ENCODE results near the gene ADAMTS2. TPM values are rescaled to one million over a fixed set of nuclear protein-coding genes. Genes with fewer than 3 reads are reported as not detected.

ADAMTS2 gene
- total RNA-seq, 1 donor from 2014 or later = 6.1 TPM

DNA sequence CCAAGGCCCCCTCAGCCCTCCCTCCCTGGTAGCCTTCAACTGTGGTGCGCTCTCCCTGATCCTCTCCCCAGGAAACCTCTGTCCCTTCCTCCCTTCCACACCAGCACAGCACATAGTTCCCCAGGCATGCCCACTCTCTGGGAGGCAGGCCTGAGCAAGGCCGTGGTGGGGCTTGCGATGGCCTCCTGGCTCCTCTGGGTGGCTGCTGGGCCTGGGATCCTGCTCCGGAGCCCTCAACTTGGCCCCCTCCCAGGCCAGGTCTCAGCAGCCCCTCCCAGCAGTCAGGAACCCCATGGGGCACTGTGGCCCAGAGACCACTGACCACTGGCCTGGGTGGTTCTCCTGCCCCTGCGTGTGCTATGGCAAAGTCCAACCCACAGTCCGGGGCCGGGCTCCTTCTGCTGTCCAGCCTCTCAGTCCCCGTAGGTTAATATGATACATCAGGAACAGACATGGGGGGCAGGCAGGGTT, 159.3 kb downstream of the ADAMTS2 start:
- no peak for DNase-seq (ENCODE audit: extremely low read depth, low read depth, low spot score)

DNA sequence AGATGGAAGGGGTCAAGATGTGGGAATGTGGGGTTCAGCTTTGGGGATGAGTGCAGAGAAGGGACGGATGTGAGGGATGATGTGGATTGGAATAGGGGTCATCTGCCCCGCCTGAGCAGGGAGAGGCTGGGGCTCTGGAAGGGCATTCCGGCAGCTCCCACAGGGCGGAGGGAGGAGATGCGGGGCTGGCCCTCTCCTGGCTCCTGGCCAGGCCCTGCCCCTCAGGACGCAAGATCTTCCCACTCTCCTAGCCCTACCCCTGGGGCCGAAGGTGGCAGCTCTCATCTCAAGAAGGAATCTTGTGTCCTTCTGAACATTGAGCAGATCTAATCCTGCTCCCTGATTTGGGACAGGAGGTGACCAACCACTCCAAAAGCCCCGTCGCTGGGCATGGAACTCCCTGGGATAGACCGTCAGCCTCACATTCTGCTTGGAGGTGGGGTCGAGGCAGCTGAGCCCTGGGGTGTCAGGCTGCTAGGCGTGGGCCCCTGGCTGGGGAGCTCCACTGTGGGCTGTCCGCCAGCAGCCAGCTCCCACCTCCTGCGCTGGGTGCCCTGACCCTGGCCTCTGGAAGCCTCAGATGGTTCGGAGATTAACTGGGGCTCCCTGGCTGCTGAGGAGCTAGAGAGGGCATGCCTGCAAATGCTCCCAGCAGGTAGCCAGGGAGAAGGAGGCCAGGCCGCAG, 159.9 kb downstream of the ADAMTS2 start:
- no peak for DNase-seq (ENCODE audit: extremely low read depth, low read depth, low spot score)

DNA sequence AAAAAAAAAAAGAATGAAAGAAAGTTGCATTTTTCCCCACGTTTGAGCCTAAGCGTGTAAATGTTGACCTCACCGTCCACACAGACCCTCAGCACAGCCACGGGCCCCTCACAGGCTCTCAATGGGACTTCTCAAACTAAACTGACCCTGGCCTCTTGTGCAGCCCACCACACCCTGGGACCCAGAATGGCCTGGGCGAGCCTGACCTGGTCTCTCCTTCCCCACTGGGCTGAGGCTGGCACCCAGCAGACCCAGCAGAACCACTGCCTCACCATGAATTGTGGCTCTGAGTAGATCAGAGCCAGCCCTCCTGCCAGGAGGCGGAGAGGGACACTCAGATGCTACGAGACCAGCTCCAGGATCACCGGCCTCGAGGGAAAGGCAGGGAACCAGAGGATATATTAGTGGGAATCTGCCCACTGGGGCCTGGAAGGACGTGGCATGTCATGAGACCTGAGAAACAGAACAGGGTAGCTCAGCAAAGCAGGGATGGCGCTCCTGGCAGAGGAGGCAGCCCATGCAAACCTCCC, 160.7 kb downstream of the ADAMTS2 start:
- no peak for DNase-seq (ENCODE audit: extremely low read depth, low read depth, low spot score)

DNA sequence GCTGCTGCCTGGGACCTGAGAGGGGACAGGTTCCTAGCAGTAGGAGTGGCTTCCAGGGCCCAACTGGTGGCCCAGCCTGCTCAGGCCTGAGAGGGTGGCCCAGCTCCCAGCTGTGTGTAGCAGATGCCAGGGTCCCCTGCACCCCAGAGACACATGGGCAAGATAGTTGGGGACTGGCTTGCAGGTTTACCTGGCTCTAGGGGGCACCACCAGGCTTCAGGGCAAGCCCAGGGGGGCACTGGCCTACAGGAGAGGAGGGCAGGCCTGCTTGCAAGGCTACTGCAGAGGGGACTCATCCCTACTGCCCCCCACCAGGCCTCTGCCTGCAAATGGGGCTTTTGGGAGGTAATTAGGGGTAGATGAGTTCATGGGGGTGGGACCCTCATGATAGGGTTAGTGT, 161.8 kb downstream of the ADAMTS2 start:
- no peak for DNase-seq (ENCODE audit: extremely low read depth, low read depth, low spot score)

DNA sequence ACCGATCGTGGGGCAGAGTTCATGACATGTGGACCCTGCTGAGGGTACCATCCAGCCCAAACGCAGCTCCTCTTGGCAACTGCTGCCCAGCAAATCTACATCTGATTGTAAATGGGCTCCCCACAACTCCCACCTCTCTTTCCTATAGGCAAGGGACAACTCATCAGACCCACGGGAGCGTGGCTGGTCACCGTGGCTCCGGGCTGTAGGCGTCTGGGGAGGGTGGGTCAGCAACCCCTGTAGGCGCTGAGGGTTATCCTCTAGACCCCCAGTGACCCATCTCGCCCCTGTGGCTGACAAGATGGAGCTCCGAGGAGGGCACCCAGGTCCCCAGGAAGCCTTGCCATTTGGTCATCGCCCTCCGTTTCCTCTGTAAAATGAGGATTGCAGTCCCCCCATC, 162.7 kb downstream of the ADAMTS2 start:
- DNase-seq (ENCODE audit: extremely low read depth, low read depth, low spot score) = no peak

DNA sequence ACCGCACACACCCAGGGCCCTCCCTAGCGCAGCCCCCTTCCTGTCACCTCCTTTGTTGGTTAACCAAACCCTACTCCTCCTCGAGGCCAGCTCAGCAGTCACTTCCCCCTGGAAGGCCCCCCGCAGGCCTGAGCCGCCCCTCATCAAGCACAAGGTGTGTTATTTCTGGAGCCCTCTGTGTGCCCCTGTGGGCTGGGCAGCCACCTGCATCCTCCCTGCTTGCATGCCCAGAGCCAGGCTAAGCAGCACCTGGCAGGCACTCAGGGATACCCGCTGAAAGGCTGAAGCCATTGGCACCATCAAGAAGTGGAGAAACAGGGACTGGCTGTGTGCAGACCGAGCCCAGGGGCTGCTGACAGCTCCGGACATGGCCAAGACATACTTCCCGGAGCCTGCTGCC, 163.3 kb downstream of the ADAMTS2 start:
- no peak for DNase-seq (ENCODE audit: extremely low read depth, low read depth, low spot score)

DNA sequence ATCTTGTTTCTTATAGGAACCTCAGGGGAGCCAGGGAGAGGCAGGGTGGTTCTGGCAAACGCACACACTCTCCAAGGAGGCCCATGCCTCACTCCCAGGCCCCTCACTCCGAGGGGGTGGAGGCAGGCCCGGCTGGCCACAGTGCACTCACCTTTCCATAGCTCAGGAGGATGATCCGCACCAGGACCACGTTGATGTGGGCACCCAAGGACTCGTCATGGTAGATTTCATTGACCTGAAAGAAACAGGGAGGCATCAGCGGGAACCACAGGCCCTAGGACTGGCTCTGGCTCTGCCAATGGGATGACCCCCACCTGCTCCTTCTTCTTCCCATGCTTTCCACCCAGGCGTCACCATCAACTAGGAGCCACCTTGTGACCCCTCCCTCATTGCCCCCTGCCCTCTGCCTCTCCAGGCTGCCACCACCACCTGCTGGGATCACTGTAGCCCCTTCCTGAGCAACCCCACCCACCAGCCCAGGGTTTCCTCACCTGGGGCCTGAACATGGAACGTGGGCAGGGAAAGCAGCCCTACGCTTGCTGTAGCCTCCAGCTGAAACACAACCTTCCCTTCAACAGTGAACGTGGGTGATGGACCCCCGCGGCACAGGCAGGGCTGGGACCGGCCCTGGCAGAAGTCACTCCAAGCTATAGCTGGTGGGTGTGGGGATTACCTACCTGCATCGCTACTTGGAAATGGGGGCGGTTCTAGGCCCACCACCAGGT, 164.2 kb downstream of the ADAMTS2 start:
- no peak for DNase-seq (ENCODE audit: extremely low read depth, low read depth, low spot score)

DNA sequence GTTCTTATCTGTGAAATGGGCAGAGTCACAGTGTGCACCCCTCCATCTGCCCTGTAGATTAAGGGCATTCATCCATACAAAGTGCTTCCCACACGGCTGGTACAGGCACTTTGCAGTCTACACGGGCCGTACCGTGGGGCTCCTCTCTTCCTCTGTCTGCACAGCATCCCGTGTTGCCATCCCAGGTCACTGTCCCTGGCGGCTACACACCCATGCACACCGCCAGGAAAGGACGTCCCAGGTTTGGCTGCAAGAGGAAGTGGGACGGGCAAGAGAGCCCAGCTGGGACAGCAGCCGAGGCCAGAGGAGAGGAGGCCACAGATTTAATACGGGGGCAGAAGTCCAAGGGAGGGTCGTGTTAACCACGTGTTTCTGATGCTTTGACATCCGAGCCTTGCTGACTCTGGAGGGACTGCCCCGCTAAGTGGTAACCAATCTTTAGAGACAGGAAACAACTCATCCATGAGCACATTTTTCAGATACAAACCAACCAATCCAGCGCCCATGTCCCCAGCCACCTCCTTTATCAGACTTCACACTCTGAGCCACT, 165.1 kb downstream of the ADAMTS2 start:
- DNase-seq (ENCODE audit: extremely low read depth, low read depth, low spot score) = no peak

DNA sequence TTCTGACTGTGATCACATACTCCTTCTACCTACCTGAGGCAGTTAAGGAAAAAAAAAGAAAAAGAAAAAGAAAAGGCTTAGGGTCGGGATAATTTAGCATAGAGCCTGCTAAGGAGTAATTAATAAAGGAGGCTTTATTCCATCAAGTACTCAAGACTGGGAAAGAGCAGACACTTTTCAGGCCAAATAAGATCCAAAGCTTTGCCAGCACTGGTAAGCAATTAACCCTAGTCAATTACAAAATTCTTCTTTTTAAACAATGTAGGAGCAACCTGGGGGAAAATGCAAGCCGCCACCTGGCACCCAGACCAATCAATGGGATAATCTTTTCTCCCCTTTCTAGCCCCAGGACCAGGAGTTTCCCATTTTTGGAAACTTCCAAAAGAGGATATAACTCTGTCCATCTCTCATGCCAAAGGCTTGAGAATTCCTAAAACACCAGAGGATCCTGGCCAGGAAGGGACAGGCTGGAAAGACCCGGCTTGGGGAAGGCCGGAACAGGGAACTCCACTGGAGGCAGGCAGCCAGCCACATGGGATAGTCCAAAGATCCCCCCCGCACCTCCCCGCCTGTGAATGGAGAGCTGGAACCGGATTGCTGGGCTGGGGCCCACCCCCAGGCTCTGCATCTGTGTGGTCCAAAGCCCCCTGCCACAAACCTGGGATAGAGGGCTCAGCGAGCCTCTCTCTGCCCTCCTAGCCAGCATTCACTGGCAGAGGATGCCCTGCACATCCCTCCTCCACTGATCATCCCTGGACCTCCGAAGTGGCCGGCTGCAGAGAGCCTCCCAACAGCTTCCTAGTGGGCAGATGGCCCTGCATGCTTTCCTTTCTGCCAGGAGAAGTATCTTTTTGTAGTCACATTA, 167.3 kb downstream of the ADAMTS2 start:
- no peak for DNase-seq (ENCODE audit: extremely low read depth, low read depth, low spot score)

DNA sequence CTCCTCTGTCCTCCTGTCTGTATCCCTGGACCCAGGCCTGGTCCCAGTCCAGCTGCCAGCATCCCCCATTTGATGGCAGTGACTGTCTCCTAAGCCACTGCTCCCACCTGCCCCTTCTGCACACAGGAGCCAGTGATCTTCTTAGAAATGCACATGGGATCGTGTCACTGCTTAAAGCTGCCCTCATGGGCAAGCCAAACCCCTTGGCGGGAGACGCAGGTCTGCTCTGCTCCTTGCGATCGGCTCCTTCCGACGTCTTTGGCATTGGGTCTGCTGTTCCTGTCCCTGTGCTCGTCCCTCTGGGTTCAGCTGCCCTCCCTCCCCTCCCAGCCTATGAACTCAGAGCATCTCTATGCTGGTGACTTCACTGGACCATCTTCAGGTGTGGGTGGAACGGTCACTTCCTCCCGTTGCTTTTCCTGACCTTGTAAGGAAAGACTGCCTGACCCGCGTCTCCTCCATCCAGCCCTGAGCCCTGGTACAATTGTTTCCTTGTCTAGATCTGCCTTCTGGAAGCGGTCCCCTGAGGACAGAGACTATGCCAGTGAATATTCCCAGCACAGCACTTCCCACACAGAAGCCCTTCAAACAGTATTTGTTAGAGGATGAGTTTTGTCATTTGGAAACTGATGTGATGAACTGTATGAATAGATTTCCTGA, 168.6 kb downstream of the ADAMTS2 start:
- no peak for DNase-seq (ENCODE audit: extremely low read depth, low read depth, low spot score)

DNA sequence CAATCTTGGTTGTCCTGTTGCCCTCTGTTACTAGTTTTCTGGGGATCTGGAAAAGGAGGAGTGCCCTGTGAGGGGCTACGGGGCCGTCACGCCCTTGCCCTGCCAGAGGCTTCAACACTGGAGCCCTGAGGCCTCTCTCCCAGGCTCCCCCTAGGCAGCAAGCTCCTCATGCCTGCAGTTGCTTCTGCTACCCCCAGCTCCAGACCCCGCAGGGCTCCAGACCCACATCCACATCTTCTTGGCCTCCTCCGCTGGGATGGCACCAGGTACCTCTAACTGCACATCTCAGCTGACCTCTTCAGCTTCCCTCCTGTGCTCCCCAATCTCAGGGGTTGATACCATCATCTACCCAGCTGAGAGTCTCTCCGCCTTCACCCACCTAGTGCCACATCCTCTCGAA, 169.1 kb downstream of the ADAMTS2 start:
- DNase-seq (ENCODE audit: extremely low read depth, low read depth, low spot score) = no peak

DNA sequence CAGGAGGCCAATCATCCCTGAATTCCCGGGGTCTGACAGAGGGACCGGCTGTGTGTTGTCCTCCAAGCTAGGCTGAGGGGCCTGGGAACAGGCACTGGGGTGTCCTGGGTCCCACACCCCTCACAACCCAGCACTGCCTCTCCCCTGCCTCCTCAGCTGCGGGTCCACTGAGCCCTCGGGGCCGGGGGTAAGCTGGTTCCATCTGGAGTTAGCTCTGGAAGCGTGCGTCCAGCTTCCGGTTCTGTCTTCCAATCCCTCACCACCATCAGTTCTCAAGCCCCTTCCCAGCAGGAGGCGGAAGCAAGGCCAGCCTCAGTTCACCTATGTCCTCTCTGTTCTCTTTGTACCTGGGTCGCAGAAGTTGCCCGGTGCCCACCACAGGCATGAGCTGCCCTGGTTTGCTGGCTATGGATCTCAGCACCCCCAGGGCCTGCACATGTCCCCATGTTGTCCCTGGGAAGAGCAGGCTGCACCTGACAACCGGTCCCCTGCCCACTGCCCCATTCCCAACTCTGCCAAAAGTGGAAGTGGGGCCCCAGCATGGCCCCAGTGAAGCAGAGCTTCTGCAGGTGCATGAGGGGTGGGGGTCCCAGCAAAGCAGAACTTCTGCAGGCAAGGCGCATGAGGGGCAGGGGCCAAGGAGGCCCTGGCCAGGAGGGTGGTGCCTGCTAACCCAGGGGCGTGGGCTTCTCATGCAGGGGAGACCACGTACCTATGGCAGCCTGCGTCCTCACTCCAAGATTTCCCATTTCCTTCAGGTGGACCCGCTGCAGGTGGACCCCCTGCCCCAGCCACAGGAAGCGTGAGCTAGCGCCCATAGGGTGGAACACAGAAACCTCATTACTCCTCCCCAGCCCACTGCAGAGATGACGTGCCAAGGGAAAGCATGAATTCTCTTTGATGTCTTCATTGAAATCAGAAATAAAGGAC, 173.2 kb downstream of the ADAMTS2 start:
- no peak for DNase-seq (ENCODE audit: extremely low read depth, low read depth, low spot score)

DNA sequence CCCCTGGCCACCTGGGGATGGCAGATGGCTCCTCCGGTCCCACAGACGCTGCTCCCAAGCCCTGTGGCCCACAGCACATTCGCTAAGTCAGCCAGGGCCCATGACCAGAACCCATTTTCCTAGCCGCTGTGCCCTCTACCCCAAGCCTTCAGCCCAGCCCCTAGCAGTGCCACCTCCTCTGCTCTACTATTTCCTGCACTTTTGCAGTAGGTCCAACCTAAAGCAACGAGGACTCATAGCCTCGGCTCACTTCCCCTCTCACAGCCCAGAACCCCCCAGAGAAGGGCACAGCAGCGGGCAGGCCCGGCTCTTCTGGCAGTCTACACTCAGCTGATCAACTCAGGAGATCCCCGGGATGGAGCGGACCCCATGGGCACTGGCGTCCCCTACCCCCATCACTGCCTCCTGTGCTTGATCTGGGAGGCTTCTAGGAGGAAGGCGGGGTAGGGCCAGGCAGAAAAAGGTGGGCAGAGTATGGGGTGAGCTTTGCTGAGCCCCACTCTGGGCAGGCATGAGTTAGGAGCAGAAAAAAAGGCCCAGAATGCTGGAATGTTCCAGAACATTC, 173.9 kb downstream of the ADAMTS2 start:
- no peak for DNase-seq (ENCODE audit: extremely low read depth, low read depth, low spot score)

DNA sequence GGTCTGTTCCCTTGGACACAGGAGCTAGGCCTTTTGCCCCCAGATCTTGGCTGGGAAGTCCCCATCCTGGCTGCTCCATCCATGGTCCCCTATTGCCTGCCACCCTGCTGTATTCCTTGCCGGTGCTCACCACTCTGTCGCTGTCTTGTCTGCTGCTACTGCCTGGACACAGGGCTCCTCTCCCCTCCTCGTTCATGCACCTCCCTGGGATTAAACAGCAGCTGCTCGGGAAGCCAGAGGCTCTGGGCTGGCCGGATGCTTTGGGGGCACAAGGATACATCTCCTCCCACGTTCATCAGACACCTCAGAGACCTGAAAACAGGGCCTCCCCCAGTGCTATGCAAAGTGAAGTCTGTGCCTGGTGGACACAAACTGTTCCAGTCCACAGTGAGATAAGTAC, 174.7 kb downstream of the ADAMTS2 start:
- no peak for DNase-seq (ENCODE audit: extremely low read depth, low read depth, low spot score)

DNA sequence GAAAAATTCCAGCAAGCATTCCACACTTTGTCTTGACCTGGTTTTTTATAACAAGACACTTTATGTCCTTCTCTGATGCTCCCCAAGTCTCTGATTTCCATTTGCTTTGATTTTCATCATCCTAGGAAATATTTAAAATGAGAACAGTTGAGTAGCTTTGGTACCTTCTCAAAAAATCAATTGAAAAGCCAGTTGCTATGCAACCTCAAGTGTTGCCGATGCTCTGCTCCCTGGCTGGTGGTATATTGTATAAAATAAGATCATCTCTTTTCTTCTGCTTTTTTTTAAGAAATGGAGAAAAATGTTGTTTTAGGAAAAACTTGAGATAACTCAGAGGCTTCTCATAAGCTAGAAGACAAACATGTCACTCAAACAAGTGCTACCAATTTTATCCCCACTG, 175.4 kb downstream of the ADAMTS2 start:
- DNase-seq (ENCODE audit: extremely low read depth, low read depth, low spot score) = no peak

DNA sequence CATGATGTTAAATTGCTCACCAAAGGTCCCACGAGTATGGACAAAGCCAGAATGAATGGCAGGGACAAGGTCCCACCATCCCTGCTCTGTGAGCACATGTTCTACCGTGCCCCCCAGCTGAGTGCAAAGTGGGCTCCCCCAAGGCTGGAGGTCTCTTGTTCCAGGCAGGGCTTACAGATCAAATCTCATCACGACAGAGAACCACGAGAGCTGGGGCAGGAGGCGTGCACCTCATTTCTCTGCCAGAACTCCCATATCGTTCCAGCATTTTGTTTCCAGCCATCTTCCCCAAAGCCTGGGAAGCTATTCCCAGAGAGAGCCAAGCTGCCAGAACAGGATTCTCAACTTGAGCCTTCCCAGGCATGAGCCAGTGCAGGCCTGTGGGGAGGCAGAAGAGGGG, 176.6 kb downstream of the ADAMTS2 start:
- no peak for DNase-seq (ENCODE audit: extremely low read depth, low read depth, low spot score)

DNA sequence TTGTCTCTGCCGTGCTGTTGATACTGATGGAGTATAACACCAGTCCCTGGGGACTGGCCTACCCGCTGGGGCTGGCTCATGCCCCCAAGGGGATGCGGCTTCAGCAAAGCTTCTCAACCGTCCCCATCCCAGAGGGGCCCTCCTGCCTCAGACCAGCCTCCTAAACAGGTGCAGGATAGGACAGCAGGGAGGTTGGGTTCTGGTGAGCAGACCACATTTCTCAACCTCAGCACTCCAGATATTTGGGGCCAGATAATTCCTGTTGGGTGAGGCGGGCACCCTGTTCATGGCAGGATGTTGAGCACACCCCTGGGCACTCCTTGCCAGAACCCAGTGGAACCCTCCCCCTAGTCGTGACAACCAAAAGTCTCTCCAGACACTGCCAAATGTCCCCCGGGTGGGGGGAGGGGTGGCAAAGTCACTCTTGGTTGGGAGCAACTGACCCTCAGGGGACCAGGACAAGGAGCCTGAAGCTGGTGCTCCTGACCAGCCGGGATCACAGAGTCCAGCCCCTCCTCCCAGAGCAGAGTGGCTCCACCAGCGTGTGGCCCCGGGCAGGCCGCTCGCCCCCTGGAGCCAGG, 177.3 kb downstream of the ADAMTS2 start:
- DNase-seq (ENCODE audit: extremely low read depth, low read depth, low spot score) = no peak
